ENCODE measurements around the gene NOP14. TPM values are rescaled to one million over a fixed set of nuclear protein-coding genes. Genes with fewer than 3 reads are reported as not detected.
"Not testable (repeated sequence)": the region's sequence is repeated elsewhere in the genome, so short reads cannot be mapped to it uniquely, and the experiment has no call there.

The NOP14 gene
- 30.4 and 37.5 TPM in 2 replicates for total RNA-seq (2012; rRNA removed)

DNA sequence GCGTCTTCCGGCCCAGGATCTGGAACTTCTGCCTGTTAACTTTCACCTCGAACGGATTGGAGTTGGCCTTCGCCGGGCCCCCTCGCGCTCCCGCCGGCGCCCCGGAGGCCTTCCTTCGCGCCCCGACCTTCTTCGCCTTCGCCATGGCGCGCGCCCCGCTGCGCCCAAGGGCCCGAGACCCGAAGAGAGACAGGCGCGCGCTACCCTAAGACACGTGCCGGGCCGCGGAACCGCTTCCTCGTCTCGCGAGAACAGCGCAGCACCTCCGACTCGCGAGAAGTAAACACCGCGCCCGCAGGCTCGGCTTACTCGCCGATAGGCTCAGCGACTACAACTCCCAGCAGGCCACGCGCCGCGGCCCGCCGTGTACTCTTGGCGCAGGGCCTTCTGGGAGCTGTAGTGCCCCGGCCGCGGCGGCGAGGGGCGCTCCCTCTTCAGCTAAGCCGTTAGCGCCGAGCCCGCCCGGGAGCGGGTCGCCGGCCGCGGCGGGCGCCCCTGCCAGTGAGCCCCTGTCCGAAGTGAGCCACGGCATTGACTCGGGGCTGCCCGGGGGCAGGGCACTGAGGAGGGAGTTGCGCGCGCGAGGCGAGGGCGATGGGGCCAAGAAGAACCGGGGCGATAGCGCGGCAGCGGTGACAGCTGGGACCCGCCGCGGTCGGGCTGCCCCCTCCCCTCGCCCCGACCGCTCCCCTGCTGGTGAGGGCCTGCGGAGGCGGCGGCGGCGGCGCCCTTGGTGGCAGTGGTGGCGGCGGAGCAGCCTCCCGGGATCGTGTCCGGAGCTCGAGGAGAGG, at the start of gene NOP14, which contains the start of gene GRK4:
NOP14 (minus strand) TSS at position 232 of the 791 bp plus-strand sequence; CDS start at position 145, 87 bp downstream.
GRK4 (plus strand) TSS at position 397 of the 791 bp plus-strand sequence. CDS start 500 bp downstream, outside the sequence.
- H3K4me3 ChIP-seq (ENCODE audit: low read length): peak within 1 kb of the TSS; percentile 95
- peak within 1 kb of the TSS; percentile 96 for H3K9ac ChIP-seq (ENCODE audit: low read depth, low read length)
- peak within 1 kb of the TSS; percentile 95 for H3K4me2 ChIP-seq (ENCODE audit: low read length)
- peaks cover 24% of the 10 kb centered on the region for H3K4me1 ChIP-seq (ENCODE audit: control insufficient read depth, insufficient read depth, low read length)
- no peaks in the 10 kb centered on the region for H3K27me3 ChIP-seq (ENCODE audit: control insufficient read depth, insufficient read depth, low read length)
- no peaks in the 10 kb centered on the region for H3K36me3 ChIP-seq (ENCODE audit: insufficient read depth, low read length)
- no peaks in the 10 kb centered on the region for H3K9me3 ChIP-seq (replicated peaks; ENCODE audit: low read length)

- no peaks in the 10 kb centered on the region for H3K27me3 ChIP-seq (ENCODE audit: control insufficient read depth, insufficient read depth, low read length)
- H3K9ac ChIP-seq (ENCODE audit: low read depth, low read length): no peak overlapping the region
- H3K36me3 ChIP-seq (ENCODE audit: insufficient read depth, low read length): no peaks in the 10 kb centered on the region
- H3K4me1 ChIP-seq (ENCODE audit: control insufficient read depth, insufficient read depth, low read length): peaks cover 15% of the 10 kb centered on the region
- H3K4me2 ChIP-seq (ENCODE audit: low read length): no peak overlapping the region
- H3K4me3 ChIP-seq (ENCODE audit: low read length): no peak overlapping the region
- H3K9me3 ChIP-seq (replicated peaks; ENCODE audit: low read length): no peaks in the 10 kb centered on the region
These were observed 48.4 kb upstream of the NOP14 start for GRCh38 chr4:3011456-3012220.

GRCh38 chr4:3010998-3011397, 47.8 kb upstream of the NOP14 start:
- Histone ChIP-seq H3K4me1 (ENCODE audit: control insufficient read depth, insufficient read depth, low read length) (peaks cover 15% of the 10 kb centered on the region), H3K9me3 (replicated peaks; ENCODE audit: low read length) (no peaks in the 10 kb centered on the region), H3K27me3 (ENCODE audit: control insufficient read depth, insufficient read depth, low read length) (no peaks in the 10 kb centered on the region), H3K9ac (ENCODE audit: low read depth, low read length) (no peak overlapping the region), H3K4me3 (ENCODE audit: low read length) (no peak overlapping the region), H3K36me3 (ENCODE audit: insufficient read depth, low read length) (no peaks in the 10 kb centered on the region), H3K4me2 (ENCODE audit: low read length) (peak overlapping the region; percentile 17)

GRCh38 chr4:3010577-3010976, 47.4 kb upstream of the NOP14 start:
- Histone ChIP-seq H3K4me3 (ENCODE audit: low read length) (no peak overlapping the region), H3K9me3 (replicated peaks; ENCODE audit: low read length) (no peaks in the 10 kb centered on the region), H3K9ac (ENCODE audit: low read depth, low read length) (no peak overlapping the region)

DNA sequence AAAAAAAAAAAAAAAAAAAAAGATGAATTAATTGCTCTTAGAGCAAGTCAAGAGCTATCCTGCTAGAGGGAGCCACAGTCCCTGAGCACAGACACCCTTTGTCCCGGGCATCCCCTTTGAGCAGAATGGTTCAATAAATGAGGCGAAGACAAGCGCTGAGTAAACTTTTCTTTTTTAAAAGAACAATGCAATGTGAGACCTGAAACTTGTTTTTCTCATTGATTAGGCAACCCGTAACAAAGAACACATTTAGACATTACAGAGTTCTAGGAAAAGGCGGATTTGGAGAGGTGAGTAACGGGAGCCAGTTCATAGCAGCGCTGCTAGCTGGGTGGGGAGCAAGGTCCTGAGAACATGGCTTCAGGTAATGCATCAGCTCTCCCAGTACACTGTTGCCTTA, 46.2 kb upstream of the NOP14 start:
- H3K9ac ChIP-seq (ENCODE audit: low read depth, low read length): no peak overlapping the region
- H3K27me3 ChIP-seq (ENCODE audit: control insufficient read depth, insufficient read depth, low read length): no peaks in the 10 kb centered on the region
- no peaks in the 10 kb centered on the region for H3K9me3 ChIP-seq (replicated peaks; ENCODE audit: low read length)
- H3K4me2 ChIP-seq (ENCODE audit: low read length): no peak overlapping the region
- H3K4me3 ChIP-seq (ENCODE audit: low read length): no peak overlapping the region
- peaks cover 15% of the 10 kb centered on the region for H3K4me1 ChIP-seq (ENCODE audit: control insufficient read depth, insufficient read depth, low read length)
- H3K36me3 ChIP-seq (ENCODE audit: insufficient read depth, low read length): no peaks in the 10 kb centered on the region

More at GRCh38 chr4:3010577-3010976, 47.4 kb upstream of the NOP14 start:
- Histone ChIP-seq H3K36me3 (ENCODE audit: insufficient read depth, low read length) (no peaks in the 10 kb centered on the region), H3K27me3 (ENCODE audit: control insufficient read depth, insufficient read depth, low read length) (no peaks in the 10 kb centered on the region), H3K4me2 (ENCODE audit: low read length) (peak overlapping the region; percentile 17), H3K4me1 (ENCODE audit: control insufficient read depth, insufficient read depth, low read length) (peaks cover 15% of the 10 kb centered on the region)

- Histone ChIP-seq H3K27me3 (ENCODE audit: control insufficient read depth, insufficient read depth, low read length) (no peaks in the 10 kb centered on the region), H3K4me1 (ENCODE audit: control insufficient read depth, insufficient read depth, low read length) (peaks cover 15% of the 10 kb centered on the region), H3K36me3 (ENCODE audit: insufficient read depth, low read length) (no peaks in the 10 kb centered on the region), H3K4me2 (ENCODE audit: low read length) (no peak overlapping the region), H3K4me3 (ENCODE audit: low read length) (no peak overlapping the region), H3K9ac (ENCODE audit: low read depth, low read length) (no peak overlapping the region), H3K9me3 (replicated peaks; ENCODE audit: low read length) (no peaks in the 10 kb centered on the region)
These were observed 44.5 kb upstream of the NOP14 start for GRCh38 chr4:3007724-3008123.

GRCh38 chr4:2996415-2996814, 33.2 kb upstream of the NOP14 start:
- Histone ChIP-seq H3K4me3 (ENCODE audit: low read length) (no peak overlapping the region), H3K4me2 (ENCODE audit: low read length) (no peak overlapping the region), H3K9me3 (replicated peaks; ENCODE audit: low read length) (no peaks in the 10 kb centered on the region)

GRCh38 chr4:2995546-2996265, 32.5 kb upstream of the NOP14 start:
- no peak overlapping the region for H3K4me3 ChIP-seq (ENCODE audit: low read length)
- no peak overlapping the region for H3K9ac ChIP-seq (ENCODE audit: low read depth, low read length)
- no peak overlapping the region for H3K4me2 ChIP-seq (ENCODE audit: low read length)
- no peaks in the 10 kb centered on the region for H3K9me3 ChIP-seq (replicated peaks; ENCODE audit: low read length)
- H3K4me1 ChIP-seq (ENCODE audit: control insufficient read depth, insufficient read depth, low read length): no peaks in the 10 kb centered on the region
- H3K27me3 ChIP-seq (ENCODE audit: control insufficient read depth, insufficient read depth, low read length): peaks cover 2% of the 10 kb centered on the region
- H3K36me3 ChIP-seq (ENCODE audit: insufficient read depth, low read length): no peaks in the 10 kb centered on the region

More at GRCh38 chr4:2996415-2996814, 33.2 kb upstream of the NOP14 start:
- H3K27me3 ChIP-seq (ENCODE audit: control insufficient read depth, insufficient read depth, low read length): peaks cover 2% of the 10 kb centered on the region
- no peak overlapping the region for H3K9ac ChIP-seq (ENCODE audit: low read depth, low read length)
- no peaks in the 10 kb centered on the region for H3K4me1 ChIP-seq (ENCODE audit: control insufficient read depth, insufficient read depth, low read length)
- no peaks in the 10 kb centered on the region for H3K36me3 ChIP-seq (ENCODE audit: insufficient read depth, low read length)

GRCh38 chr4:2994917-2995316, 31.7 kb upstream of the NOP14 start:
- Histone ChIP-seq H3K9ac (ENCODE audit: low read depth, low read length) (no peak overlapping the region), H3K4me3 (ENCODE audit: low read length) (no peak overlapping the region), H3K4me2 (ENCODE audit: low read length) (no peak overlapping the region), H3K9me3 (replicated peaks; ENCODE audit: low read length) (no peaks in the 10 kb centered on the region), H3K27me3 (ENCODE audit: control insufficient read depth, insufficient read depth, low read length) (peaks cover 2% of the 10 kb centered on the region), H3K36me3 (ENCODE audit: insufficient read depth, low read length) (no peaks in the 10 kb centered on the region), H3K4me1 (ENCODE audit: control insufficient read depth, insufficient read depth, low read length) (no peaks in the 10 kb centered on the region)

DNA sequence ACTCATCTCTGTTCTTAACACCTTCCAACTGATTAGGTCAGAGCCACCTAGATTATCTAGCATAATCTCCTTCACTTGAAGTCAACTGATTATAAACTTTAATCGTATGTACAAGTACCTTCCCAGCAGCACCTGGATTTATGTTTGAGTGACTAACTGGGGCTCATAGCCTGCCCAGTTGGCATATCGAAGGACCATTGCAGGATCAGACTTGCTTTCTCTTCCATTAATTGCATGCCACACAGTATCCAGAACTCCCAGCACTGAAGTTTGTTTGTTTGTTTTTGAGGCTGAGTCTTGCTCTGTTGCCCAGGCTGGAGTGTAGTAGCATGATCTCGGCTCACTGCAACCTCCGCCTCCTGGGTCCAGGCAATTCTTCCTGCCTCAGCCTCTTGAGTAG, 28.0 kb upstream of the NOP14 start:
- Histone ChIP-seq H3K36me3 (ENCODE audit: insufficient read depth, low read length) (no peaks in the 10 kb centered on the region), H3K9me3 (replicated peaks; ENCODE audit: low read length) (no peaks in the 10 kb centered on the region), H3K4me3 (ENCODE audit: low read length) (no peak overlapping the region), H3K4me2 (ENCODE audit: low read length) (no peak overlapping the region), H3K4me1 (ENCODE audit: control insufficient read depth, insufficient read depth, low read length) (no peaks in the 10 kb centered on the region), H3K27me3 (ENCODE audit: control insufficient read depth, insufficient read depth, low read length) (no peaks in the 10 kb centered on the region), H3K9ac (ENCODE audit: low read depth, low read length) (no peak overlapping the region)

DNA sequence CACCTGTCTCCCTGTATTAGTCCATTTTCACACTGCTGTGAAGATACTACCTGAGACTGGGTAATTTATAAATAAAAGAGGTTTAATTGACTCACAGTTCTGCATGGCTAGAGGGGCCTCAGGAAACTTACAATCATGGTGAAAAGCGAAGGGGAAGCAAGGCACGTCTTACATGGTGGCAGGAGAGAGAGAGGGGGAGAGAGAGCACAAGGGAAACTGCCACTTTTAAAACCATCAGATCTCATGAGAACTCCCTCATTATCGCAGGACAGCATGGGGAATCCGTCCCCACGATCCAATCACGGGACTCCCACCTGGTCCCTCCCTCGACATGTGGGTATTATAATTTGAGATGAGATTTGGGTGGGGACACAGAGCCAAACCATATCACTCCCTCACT, 20.5 kb upstream of the NOP14 start:
- not testable (repeated sequence) for H3K27me3 ChIP-seq (ENCODE audit: control insufficient read depth, insufficient read depth, low read length); H3K4me3 ChIP-seq (ENCODE audit: low read length); H3K4me1 ChIP-seq (ENCODE audit: control insufficient read depth, insufficient read depth, low read length); H3K36me3 ChIP-seq (ENCODE audit: insufficient read depth, low read length); H3K9ac ChIP-seq (ENCODE audit: low read depth, low read length); H3K9me3 ChIP-seq (replicated peaks; ENCODE audit: low read length); H3K4me2 ChIP-seq (ENCODE audit: low read length)
